GM19468 (cell line): ENCODE results near the gene FNIP1.
"Not testable (repeated sequence)": the region's sequence is repeated elsewhere in the genome, so short reads cannot be mapped to it uniquely, and the experiment has no call there.

Experiments used
- ATAC-seq: cut with Tn5 transposase; IDR thresholded peaks from one replicate; pipeline ENCODE4 v1.9.1; 2021; ENCODE audit warnings: mild to moderate bottlenecking, moderate library complexity, moderate number of reproducible peaks; ENCODE audit not compliant: unreplicated experiment; ENCODE audit errors: extremely low read depth

Gene FNIP1

DNA sequence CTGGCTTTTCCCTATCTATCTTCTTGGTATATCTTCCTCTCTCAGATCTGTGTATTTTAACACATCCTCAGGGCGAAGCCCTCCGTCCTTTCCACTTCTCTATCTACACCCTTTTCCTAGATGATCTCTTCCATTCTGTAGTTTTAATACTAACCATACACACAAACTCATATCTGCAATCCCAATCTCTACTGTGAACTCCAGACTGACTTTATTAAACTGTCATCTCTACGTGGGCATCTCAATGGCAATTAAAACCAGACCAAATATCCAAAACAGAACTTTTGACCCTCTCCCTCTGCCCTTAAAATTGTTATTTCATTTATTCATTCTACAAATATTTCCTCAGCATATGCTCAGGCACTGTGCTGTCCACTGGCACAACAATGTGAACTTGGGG, 7.1 kb downstream of the FNIP1 start:
- ATAC-seq: no peak

DNA sequence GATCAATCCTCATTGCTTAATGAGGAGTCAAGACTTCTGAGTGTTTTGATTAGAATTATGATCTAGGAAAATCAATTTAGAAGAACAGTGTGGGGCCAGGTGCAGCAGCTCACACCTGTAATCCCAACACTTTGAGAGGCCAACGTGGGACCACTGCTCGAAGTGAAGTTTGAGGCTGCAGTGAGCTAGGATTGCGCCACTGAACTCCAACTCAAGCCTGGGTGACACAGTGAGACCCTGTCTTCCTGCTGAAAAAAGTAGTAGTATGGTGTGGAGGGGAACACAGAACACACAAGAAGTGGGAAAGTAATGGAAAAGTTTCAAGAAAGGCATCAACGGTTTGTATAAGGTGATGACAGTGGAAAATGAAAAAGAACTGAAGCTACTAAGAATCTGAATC, 9.1 kb downstream of the FNIP1 start:
- ATAC-seq: no peak

DNA sequence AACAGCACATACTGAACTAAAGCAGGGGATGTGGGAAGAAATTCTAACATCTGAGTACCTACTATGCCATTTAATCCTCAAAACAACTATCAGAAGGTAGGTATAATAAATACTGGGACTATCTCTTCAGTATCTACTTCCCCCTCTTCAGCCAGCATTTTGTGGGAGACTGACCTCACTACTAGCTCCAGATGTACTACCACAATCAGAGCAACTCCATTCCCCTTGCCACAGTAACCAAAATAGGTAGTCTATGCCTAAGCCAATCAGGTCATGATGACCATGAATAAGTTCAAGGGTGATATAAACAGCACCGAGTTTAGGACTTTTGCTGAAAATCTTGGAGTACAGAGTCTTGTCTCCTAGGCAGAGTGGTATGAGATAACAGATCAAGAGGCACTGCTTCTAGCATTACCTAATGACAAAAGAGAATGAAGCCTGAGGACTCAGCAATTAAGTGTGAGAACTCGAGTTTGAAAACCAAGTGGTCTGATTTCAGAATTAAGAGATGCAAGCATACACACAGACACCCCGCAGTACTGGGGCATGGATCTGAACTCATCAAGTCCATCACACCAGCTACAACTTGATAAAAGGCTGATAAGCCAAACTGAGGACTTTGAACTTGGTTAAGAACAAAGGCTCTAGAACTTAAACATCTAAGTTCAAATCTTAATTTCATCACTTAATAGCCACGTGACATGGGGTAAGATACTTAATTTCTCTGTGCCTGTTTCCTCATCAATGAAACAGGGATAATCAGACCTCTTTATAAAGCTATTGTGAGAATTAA, 9.7 kb downstream of the FNIP1 start:
- ATAC-seq: no peak

DNA sequence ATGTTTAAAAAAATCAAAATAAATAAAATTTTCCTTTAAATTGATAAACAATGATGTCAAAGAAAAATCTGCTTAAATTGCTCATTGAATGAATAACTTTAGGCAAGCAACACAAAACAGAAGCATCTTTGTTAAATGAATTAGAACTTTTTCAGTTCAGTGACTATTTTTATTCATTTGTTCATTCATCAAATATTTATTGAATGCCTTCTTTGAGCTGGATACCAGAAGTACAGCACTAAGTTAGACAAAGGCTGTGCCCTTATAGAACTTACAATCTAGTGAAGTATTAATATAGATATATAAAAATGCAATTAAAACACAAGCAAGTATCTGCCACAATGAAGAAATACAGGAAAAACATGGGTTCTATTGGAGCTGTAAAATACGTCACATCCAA, 10.8 kb downstream of the FNIP1 start:
- no peak for ATAC-seq

DNA sequence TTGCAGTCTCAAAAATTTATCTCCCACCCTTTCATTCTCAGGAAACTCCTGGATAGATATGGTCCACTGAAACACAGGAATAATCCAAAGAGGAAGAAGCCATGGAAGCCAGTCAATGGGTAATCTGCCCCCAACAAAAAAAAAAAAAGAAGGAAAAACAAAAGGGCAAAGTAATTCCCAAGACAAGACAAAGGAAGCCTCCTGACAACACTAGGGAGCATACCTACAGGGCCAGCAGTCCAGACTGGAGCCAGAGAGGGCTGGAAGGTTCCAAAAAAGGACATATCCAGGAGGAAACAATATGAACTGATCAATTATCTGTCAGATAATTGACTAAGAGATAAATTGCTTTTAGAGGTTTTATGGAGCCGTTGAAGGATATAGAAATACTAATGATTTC, 12.9 kb downstream of the FNIP1 start:
- ATAC-seq: no peak

DNA sequence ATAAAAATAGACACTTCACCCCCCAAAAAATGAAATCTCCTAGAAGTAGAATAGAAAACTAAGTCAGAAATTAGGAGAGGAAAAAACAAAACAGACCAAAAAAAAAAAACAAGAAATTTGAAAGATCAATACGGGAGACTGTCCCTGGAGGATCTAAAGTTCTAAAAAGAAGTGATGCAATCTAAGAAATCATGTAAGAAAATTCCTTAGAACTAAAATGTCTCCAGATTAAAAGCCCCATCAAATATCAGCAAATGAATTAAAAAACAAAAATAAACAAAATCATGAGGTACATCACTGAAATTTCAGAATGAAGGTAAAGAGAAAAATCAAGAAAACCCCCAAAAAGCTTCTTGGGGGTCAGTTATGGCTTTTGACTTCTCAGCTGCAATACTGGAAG, 13.5 kb downstream of the FNIP1 start:
- no peak for ATAC-seq

DNA sequence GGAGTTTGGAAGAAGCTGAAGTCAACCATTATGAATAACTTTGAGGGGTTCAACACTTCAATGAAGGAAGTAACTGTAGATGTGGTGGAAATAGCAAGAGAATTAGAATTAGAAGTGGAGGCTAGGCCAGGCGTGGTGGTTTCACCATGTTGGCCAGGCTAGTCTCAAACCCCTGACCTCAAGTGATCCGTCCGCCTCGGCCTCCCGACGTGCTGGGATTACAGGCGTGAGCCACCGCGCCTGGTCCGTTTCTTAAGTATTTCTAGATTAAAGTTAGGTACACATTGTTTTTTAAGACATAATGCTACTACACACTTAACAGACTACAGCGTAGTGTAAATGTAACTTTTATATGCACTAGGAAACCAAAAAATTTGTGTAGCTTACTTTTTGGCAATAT, 14.1 kb downstream of the FNIP1 start:
- ATAC-seq: no peak

DNA sequence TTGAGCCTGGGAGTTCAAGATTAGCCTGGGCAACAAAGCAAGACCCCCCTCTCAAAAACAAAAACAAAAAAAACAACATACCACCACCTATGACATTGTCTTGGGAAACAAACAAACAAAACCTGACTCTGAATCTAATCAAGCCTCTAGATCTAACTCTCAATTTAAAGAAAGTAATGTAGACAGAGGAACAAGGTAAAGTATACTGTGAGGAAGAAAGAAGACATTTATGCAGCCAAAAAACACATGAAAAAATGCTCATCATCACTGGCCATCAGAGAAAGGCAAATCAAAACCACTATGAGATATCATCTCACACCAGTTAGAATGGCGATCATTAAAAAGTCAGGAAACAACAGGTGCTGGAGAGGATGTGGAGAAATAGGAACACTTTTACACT, 18.7 kb downstream of the FNIP1 start:
- ATAC-seq: not testable (repeated sequence)

DNA sequence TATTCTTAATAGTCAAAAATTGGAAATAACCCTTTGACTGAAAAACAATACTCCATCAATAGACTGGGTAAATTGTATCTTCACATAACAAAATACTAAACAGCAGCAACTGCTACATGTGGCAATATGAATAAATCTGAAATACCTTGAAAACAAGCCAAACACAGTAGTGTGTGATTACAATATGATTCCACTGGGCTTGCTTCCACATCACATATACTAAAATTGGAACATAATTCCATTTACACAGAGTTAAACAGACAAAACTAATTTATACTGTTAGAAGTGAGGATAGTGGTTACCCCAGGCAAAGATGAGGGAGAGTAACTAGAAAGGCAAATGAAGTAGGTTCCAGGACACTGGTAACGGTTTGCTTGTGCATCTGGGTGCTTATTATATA, 20.4 kb downstream of the FNIP1 start:
- no peak for ATAC-seq

DNA sequence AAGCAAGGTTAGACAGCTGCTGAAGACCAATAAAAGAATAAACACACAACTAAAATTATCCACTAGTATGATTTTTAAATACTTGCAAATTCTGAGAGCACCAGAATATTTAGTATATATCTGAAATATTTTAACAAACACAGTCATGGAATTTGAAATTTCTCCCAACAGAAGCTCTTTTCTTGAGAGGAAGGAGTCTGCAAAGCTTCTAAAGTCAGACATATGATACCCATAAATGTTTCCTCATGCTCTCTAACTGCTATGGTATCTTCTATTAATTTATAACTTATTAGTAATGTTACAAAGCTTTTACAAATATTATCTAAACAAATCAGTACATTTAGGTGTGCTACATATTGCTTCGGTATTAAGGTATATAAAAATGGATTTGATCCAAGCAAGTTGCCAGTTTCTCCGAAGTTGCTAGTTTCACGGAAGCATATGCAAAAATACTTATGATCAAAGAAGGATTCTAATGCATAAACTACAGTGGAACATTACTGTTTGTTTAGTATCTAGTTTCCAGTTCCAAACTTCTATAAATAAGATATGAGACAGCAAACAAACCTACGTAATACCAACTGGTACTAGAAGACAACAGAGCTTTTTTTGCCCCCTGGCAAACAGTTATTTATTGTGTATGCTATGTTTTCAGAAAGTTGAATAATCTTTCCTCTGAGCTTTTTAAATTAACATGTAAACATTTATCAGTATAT, 22.0 kb downstream of the FNIP1 start:
- ATAC-seq: no peak

DNA sequence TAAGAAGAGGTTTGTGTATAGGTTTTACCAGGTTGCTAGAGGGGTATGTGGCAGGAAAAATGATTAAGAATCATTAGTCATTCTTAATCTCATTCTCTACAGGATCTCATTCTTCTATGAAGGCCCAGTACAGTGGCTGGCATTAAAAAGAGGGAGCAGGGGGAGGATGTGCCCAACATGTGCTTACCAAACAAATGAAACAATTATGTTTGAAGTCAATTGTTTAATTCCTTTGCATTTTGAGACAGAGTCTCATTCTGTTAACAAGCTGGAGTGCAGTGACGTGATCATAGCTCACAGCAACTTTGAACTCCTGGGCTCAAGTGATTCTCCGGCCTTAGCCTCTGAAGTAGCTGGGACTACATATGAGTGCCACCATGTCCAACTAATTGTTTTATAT, 23.0 kb downstream of the FNIP1 start:
- ATAC-seq: no peak

DNA sequence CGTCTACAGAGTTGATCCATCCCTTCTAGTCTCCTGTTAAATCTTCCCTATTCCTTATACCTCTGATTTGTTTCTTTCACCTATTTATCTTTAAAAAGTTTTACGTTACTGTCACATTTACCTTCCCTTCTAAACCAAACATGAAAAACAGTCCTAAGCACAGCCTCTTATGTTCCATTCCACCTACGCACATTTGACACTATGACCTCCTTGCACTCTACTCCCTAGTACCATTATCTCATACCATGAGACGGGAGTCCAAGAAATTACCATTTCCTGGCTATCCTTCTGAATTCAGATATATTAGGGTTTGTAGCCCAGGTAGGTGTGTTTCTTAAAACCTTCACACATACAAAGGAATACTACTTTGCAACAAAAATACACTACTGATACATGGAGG, 25.1 kb downstream of the FNIP1 start:
- no peak for ATAC-seq

DNA sequence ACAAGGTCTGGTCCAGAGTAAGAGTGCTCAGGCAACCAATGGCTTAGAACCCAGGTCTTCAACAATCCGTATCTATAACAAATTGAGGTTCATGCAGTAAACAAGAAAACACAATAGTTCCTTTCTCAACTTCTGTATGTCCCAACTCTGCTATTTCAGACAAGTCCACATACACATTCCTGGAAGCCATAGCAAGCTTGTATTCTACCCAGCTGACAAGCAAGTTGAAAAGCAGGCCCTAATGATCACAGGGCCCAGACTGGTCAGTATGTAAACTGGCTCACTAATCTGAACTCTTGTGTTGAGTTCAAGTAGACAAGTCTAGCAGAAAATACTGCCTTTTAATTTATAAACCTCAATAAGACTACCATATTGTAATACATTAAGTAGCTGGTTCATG, 26.9 kb downstream of the FNIP1 start:
- no peak for ATAC-seq

DNA sequence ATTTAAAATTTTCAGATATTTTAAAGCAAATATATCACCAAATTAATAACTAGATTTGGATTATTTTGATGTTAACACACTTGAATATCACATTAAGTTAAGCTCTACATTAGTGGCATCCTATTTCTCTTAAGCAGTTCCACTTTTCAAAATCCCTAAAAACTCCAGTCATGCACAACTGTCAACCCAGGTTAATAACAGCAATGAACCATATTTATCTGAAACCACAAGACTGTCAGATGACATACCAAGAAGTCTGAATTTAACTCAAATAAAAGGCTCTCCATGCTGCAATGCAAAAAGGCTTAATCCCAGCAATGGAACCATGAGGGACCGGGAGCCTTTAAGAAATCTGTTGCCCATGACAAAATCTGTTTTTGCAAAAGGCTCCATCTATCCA, 27.5 kb downstream of the FNIP1 start:
- no peak for ATAC-seq

DNA sequence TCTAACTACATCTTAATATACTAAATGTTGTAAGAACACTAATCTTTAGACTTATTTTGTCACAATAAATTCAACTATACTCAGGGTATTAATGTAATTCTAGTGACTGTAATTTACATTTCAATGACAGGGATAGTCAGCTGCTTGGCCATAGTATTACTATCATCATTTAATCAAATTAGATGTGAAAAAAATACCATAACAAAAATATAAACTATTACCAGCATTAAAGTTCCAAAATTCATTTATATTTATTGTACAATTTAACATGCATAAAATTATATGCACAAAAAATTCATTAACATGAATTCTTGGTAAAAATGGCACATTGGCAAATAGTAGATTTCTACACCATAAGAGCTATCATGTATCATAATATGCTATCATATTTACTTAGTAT, 28.9 kb downstream of the FNIP1 start:
- no peak for ATAC-seq

DNA sequence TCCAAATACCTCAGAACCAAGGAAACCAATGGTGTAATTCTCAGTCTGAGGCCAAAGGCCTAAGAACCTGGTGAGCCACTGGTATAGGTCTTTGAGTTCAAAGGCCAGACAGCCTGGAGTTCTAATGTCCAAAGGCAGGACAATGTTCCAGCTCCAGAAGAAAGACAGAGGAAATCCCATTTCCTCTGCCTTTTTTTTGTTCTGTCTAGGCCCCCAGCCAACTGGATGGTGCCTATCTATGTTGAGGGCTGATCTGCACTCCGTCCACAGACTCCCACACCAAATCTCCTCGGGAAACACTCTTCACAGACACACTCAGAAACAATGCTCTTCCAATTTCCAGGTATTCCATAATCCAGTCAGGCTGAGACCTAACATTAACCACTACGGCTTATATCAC, 30.1 kb downstream of the FNIP1 start:
- no peak for ATAC-seq

DNA sequence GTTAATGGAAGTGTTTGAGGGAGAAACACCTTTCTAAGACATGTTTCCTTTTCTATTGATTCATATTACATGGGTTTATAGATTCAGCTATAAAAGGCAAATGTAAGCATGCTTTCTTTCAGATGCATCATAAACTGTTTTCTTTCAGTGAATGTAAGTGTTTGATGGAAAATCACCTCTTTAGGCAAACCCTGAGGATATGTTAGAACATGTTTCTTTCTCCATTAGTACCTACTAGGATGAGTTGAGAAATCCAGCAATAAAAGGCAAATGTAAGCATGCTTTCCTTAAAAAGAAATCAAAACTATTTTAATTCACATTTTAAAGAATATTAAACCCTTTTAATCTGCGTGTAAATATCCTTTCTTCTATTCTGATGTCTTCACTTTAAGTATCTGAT, 31.6 kb downstream of the FNIP1 start:
- no peak for ATAC-seq

DNA sequence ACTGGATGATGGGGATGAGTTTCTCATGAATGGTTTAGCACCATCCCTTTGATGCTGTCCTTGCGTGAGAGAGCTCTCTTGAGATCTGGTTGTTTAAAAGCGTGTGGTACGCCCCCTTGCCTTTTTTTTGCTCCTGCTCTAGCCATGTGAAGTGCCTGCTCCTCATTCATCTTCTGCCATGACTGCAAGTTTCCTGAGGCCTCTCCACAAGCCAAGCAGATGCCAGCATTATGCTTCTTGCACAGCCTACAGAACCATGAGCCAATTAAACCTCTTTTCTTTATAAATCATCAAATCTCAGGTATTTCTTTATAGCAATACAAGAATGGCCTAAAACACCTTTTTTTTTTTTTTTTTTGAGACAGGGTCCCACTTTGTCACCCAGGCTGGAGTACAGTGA, 32.8 kb downstream of the FNIP1 start:
- no peak for ATAC-seq

DNA sequence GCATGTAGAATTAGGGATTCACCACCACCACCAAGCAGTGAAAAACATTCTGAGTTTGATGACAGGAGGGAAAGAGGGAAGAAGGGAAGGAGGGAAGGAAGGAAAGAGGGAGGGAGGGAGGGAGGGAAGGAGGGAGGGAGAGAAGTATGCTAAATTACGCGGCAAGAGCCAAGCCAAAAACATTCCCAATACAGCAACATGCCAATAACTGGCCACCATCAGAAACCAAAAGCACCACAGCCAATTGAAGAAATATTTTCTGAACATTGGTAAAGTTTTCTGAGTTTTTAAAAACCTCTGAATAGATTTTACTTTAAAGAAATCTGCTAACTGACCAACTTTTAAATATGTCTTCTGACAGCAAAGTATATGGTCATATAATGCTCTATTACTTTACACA, 36.0 kb downstream of the FNIP1 start:
- ATAC-seq: no peak

DNA sequence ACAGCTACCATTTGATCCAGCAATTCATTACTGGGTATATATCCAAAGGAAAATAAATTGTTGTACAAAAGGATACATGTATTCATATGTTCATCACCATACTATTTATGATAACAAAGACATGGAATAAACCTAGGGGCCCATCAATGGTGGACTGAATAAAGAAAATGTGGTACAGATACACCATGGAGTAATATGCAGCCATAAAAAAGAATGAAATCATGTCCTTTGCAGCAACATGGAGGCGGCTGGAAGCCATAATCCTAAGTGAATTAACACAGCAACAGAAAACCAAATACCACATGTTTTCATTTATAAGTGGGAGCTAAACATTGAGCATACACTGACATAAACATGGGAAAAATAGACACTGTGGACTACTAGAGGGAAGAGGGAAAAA, 37.1 kb downstream of the FNIP1 start:
- ATAC-seq: no peak

DNA sequence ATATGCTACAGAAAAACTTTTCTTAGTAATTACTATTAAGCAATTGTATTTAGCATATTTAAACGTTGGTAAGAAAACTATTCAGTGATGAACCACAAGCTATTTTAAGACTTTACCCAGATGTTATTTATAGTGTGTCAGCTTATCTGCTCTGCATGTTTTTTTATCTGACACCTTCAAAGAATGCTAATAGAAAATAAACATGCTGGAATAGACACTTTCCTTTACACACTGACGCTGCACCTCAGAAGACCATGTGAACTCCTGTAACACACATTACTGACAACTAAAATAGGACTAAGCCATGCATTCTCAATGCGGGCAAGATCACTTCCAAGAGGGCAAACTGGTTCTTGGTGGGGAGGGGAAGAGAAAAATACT, 38.3 kb downstream of the FNIP1 start:
- no peak for ATAC-seq
